Left forelimb (tissue), 1 donor: Measurements from ENCODE around the gene NAALADL2.
"Not testable (repeated sequence)": the region's sequence is repeated elsewhere in the genome, so short reads cannot be mapped to it uniquely, and the experiment has no call there.

Experiments
- DNase-seq: peaks from one replicate; pipeline ENCODE4 v3.0.0-alpha.2; 2018; ENCODE audit warnings: low spot score

The NAALADL2 gene

GRCh38 chr3:175422744-175423143 lies 563.6 kb downstream of the NAALADL2 start:
- DNase-seq = no peak

DNA sequence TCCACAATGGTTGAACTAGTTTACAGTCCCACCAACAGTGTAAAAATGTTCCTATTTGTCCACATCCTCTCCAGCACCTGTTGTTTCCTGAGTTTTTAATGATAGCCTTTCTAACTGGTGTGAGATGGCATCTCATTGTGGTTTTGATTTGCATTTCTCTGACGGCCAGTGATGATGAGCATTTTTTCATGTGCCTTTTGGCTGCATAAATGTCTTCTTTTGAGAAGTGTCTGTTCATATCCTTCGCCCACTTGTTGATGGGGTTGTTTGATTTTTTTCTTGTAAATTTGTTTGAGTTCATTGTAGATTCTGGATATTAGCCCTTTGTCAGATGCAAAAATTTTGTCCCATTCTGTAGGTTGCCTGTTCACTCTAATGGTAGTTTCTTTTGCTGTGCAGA lies 564.7 kb downstream of the NAALADL2 start:
- DNase-seq = not testable (repeated sequence)

DNA sequence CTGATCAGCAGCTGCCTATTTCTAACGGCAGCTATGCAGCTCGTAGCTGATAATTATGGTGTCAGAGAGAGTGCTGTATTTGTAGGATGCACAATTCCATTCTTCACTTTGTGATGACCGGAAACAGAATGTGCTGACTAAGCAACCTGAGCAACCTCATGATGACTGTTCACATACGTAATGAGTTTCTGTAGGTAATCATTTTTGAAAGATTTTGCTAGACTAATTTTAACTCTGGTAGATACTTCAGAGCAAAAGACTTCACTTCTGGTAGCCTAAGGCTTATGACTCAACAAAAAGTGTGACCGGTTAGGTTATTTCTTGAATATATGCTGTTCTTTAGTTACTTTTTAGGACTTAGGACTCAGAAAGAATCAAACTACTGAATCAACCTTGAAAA lies 567.7 kb downstream of the NAALADL2 start:
- DNase-seq = no peak

DNA sequence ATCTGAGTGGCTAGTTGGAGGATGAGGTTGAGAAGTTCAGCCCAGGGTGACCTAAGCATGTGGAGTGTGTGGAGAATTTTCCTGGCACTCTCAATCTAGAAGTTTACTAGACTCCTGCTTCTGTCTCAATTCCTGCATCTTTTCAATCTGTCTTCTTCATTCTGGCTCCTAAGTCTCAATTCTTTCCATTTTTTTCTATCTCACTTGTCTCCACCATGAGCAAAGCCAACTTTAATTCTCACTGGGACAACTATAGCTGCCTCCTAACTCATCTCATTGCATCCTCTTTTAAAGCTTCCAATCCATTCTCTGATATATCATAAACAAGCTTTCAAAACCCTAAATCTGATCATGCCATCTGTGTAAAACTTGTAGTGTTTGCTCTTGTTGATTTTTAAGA lies 569.3 kb downstream of the NAALADL2 start:
- no peak for DNase-seq

DNA sequence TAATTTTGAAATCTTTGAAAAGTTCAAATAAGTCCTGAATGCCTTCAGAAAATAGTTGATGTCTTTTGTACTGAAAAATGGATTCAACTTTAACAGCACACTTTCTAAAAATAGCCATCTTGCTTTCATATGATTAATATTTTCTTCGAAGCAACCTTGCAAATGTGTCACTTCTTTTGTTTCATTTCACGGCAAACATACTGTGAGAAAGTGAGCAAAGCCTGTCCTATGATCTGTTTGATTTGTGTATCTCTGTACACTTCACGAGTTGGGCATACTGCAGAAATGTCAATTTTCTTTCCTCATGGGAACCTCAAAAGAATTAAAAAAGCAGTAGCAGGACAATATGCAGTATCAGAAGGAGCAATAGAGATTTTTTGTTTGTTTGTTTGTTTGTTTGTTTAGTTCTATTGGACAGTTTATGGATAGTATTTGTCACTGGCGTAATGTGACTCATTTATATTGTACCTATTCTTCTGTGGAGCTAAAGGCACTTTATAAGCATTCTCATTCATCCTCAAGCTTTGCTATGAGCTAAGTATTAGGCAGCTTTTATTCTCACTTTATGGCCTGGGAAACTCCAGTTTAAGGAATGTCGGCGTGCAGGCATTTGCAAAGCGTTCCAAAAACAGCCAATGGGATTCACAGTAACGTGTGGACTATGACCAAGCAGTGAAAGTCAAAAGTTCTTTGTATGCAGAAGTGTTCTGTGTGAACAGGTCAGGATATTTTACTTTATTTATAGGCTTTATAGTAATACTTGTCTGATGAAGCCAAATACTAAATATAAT lies 572.0 kb downstream of the NAALADL2 start:
- no peak for DNase-seq

- DNase-seq = no peak
These were observed 573.4 kb downstream of the NAALADL2 start for GRCh38 chr3:175432376-175433025.

- DNase-seq = no peak
These were observed 574.0 kb downstream of the NAALADL2 start for GRCh38 chr3:175433026-175433674.

GRCh38 chr3:175434561-175434960 lies 575.4 kb downstream of the NAALADL2 start:
- no peak for DNase-seq

GRCh38 chr3:175443682-175444081 lies 584.5 kb downstream of the NAALADL2 start:
- no peak for DNase-seq

- DNase-seq = no peak
These were observed 586.6 kb downstream of the NAALADL2 start for GRCh38 chr3:175445741-175446140.

DNA sequence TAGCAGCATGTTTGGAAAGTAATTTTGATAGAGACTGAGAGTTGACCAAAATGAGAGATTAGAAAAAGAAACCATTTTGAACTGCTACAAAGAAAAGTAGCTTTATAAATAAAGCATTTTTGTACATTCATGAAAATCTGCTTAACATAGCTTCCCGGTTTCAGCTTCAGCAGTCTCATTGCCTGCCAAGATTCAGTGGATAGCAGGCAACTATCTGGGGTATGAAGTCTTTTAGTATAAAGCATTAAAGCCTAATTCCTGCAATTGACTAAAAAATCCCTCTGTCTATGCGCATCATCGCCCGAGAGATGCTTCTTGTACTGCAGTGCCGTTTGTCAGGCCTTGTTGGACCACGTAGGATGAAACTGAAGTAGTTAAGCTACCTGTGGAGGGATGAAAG lies 588.4 kb downstream of the NAALADL2 start:
- no peak for DNase-seq

GRCh38 chr3:175453361-175453760 lies 594.2 kb downstream of the NAALADL2 start:
- DNase-seq = no peak

- no peak for DNase-seq
These were observed 597.3 kb downstream of the NAALADL2 start for GRCh38 chr3:175456466-175456865.

DNA sequence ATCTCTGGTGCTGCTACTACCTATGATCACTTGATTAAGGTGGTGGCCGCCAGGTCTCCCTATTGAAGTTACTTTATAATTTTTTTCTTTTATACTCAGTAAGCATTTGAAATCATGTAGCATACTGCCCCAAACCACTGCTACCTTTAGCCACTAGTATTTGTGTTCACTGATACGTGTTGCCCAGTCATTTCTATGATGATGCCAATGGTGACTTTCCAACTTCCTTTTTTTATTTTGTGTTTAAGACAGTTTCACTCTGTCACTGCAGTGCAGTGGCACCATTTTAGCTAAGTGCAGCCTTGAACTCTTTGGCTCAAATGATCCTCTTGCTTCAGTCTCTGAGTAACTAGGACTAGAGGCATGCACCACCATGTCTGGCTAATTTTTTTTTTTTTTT lies 598.2 kb downstream of the NAALADL2 start:
- no peak for DNase-seq

GRCh38 chr3:175460849-175461399 lies 601.8 kb downstream of the NAALADL2 start:
- DNase-seq = not testable (repeated sequence)

DNA sequence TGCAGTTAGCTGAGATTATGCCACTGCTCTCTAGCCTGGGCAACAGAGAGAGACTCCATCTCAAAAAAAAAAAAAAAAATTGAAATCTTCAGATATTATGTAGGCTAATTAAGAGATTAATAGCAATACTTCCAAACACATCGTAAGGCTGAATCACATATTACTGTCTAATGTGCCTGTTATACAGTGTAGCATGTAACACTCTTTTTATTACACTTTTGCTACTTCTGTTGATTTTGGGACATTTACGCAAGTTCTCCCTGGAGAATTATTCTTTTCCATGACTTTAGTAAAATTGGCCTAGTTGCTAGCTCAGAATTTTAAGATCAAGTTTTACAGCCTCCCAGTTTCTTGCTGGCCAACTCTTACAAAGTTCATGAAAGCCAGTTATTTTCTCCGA lies 605.2 kb downstream of the NAALADL2 start:
- DNase-seq = no peak

GRCh38 chr3:175469124-175469523 lies 610.0 kb downstream of the NAALADL2 start:
- DNase-seq = no peak

GRCh38 chr3:175475765-175476164 lies 616.6 kb downstream of the NAALADL2 start:
- no peak for DNase-seq

- DNase-seq = no peak
These were observed 617.4 kb downstream of the NAALADL2 start for GRCh38 chr3:175476489-175476888.

DNA sequence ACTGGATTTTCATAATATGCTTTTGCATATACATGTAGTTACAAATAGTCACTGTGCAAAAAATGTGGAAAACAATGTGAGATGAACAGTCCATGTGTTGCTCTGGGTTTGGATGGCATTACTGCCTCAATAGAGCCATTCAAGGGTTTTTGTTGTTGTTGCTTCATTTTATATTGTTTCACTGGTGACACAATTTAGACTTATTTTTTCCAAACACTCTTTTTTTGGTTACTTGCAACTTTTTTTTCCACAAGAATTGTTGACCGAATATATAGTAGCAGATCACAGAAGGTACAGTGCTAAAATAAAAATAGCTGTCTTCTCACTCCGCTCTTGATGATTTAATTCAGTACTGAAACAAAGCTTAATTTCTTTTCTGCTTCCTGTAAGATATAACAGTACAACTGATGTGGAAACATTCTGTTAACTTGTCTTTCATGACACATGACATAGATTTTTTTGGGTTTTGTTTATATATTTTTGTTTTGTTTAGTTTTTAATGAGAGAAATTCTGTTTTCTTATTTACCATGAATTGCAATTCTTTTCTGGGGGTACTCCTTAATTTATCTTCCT lies 618.6 kb downstream of the NAALADL2 start:
- no peak for DNase-seq

DNA sequence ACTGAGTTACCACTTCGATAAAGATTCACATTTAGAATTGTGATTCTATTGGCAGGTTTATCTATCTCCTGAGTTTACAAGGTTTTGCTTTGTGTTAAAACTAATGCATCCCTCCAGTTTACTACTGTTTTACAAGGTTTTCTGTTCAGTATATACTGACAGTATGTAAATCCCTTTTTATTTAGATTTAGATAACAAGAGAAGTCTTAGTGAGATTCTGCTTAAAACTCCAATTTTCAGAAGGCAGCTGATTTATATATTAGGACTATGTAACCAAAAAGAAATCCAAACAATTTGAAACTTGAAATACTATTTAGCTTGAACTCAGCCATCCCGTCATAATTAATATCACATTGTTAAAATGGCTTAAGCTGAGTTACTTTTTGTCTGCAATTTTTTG lies 619.2 kb downstream of the NAALADL2 start:
- DNase-seq = no peak

DNA sequence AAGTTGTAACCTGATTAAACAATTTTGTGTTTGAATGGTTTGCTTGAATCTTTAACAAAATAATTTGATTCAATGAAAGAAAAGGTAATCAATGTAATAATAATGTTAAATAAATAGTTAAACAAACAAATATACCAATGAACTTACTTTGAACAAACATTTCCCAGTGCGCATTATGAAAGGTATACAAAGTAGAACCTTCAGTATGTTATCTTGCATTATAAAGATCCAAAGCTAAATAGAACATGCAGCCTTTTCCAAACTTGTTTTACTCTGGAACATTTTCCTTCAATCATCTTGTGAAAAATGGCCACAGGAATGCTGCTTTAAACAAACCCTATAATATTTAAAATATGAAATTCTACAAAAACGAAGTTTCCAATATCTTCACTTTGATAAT lies 620.0 kb downstream of the NAALADL2 start:
- DNase-seq = no peak
